Epithelial cell of proximal tubule (primary cell): ENCODE results near the gene MYBPH. TPM values are rescaled to one million over a fixed set of nuclear protein-coding genes. Genes with fewer than 3 reads are reported as not detected.

ENCODE experiments used
- DNase-seq: peaks from one replicate; pipeline ENCODE4 v3.0.0-alpha.2; 2011; ENCODE audit warnings: low read depth
- H3K4me3 ChIP-seq: 2 replicates; pipeline ENCODE4 v1.5.1; 2011; ENCODE audit warnings: low read depth, mild to moderate bottlenecking, low read length
- total RNA-seq: library from RNA; depleted of rRNA; stranded (reverse); fragments of >200 nt; gene quantifications from 2 replicates; pipeline ENCODE4 v1.2.3, GENCODE V29; 2015
- TF ChIP-seq, protein P1 (sequence below): conservative IDR thresholded peaks from 2 replicates; pipeline ENCODE4 v1.5.1; 2012; ENCODE audit warnings: low read depth, mild to moderate bottlenecking, low read length

MYBPH gene
- total RNA-seq, 1 donor from 2014 or later = not detected

- no peak for DNase-seq
- no peak overlapping the region for H3K4me3 ChIP-seq
- TF ChIP-seq, protein P1, sequence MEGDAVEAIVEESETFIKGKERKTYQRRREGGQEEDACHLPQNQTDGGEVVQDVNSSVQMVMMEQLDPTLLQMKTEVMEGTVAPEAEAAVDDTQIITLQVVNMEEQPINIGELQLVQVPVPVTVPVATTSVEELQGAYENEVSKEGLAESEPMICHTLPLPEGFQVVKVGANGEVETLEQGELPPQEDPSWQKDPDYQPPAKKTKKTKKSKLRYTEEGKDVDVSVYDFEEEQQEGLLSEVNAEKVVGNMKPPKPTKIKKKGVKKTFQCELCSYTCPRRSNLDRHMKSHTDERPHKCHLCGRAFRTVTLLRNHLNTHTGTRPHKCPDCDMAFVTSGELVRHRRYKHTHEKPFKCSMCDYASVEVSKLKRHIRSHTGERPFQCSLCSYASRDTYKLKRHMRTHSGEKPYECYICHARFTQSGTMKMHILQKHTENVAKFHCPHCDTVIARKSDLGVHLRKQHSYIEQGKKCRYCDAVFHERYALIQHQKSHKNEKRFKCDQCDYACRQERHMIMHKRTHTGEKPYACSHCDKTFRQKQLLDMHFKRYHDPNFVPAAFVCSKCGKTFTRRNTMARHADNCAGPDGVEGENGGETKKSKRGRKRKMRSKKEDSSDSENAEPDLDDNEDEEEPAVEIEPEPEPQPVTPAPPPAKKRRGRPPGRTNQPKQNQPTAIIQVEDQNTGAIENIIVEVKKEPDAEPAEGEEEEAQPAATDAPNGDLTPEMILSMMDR = no peak
Measured at GRCh38 chr1:203139976-203140475, 35.6 kb downstream of the MYBPH start.

GRCh38 chr1:203138066-203138465 is 37.6 kb downstream of the MYBPH start:
- TF ChIP-seq, protein P1 = no peak
- DNase-seq = no peak
- no peak overlapping the region for H3K4me3 ChIP-seq

DNA sequence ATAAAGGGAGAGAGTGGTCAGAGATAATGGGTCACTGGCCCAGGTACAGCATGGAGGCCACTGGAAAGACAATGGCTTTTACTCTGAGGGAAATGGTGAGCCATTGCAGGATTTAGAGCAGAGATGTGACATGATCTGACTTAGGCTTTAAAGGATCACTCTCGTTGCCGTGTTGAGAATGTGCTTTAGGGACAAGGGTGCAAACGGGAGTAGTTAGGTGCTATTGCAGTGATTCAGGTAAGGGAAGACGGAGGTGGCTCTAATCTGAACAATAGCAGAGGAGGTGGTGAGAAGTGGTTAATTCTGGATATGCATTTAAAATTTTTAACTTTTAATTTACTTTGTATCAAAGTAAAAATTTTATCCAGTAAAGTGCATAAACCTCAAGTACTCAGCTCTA is 38.3 kb downstream of the MYBPH start:
- H3K4me3 ChIP-seq = no peak overlapping the region
- DNase-seq = no peak
- TF ChIP-seq, protein P1 = no peak

DNA sequence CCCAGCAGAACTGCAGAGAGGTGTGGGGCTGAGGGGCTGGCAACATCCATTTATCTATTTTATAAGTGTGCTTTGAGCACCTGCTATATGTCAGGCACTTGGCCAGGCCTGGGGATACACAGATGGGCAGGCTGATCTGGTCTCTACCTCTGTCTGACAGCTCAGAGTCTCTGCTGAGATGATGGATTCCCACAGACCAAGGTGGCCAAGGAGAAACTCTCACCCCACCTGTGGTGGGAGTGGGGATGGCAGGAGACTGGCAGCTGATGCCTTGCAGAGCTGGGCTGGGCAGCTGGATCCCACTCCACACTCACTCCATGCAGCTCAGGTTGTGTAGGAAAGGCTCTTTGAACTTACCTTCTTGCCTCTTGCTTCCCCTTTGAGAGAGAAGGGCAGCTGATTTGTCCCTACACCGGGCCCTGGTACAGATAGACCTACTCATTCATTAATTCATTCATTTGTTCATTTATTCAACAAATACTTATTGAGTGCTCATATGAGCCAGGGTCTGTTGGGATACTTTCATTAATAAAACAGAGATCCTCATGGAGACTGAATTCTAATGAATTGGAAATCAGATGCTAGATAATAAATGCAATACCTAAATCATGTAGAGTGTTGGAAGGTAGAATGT is 39.1 kb downstream of the MYBPH start:
- DNase-seq = no peak
- TF ChIP-seq, protein P1 = peak; percentile 36

GRCh38 chr1:203135636-203136305 is 39.9 kb downstream of the MYBPH start:
- no peak for DNase-seq
- TF ChIP-seq, protein P1 = no peak
- no peak overlapping the region for H3K4me3 ChIP-seq

More for the DNA sequence above, 39.1 kb downstream of the MYBPH start:
- no peak overlapping the region for H3K4me3 ChIP-seq

DNA sequence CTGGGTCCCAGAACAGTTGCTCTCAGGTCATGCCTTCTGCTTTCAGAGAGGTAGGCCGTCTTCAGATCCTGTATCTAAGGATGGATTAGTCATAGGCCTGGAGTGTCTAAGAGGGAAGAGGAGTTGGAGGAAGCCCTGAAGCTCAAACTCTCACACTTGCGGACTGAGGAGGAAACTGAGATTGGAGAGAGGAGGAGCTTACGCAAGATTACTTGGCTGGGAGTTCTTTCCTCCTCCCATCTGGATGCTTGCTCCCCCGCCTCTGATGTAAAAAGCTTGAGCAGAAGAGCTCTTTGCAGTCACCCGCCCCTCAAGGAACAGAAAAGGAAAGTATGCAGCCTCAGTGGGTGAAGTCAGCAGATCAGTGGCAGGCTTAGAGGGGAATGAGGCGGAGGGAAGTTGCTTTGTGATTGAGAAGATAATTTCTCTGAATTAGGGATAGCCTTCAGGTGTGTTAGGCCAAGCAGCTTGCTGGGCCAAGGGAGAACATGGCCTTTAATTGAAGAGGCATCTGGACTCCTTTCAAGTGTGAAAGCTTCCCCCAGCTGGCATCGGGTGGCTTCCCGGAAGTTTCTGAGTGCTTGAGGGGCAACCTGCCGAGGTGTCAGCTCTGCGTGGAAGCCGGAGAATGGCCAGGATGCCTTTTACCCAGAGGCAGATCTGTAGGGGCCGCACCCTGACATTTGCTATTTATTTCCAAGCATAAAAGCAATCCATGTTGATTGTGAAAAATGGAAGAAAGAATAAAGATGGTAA is 41.5 kb downstream of the MYBPH start:
- no peak overlapping the region for H3K4me3 ChIP-seq
- TF ChIP-seq, protein P1 = no peak
- DNase-seq = no peak
